C4-2B (cell line): ENCODE results near the gene NDUFAF2.

Source experiments
- ZFX ChIP-seq: fragments of 450-650 bp; IDR thresholded peaks from 2 replicates; pipeline ENCODE4 v1.6.1; 2017
- TF ChIP-seq, protein P1 (sequence below): fragments of 450-650 bp; conservative IDR thresholded peaks from 2 replicates; pipeline ENCODE4 v1.5.1; 2017; ENCODE audit warnings: mild to moderate bottlenecking

DNA sequence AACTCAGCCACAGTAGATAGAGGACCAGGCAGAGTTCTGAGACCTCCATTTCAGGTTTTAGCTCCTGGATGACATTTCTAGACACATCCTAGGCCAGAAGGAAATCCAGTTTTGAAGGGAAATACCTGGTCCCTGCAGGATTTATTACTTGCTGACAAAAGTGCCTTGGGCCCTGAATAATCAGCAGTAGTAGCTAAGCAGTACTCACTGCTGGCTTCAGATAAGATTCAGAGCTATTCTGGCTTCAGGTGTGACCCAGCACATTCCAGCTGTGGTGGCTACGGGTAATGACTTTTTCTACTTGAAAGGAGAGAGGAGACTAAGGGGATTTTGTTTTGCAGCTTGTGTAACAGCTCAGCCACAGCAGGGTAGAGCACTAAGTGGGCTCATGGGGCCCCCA is 34.0 kb downstream of the NDUFAF2 start:
- TF ChIP-seq, protein P1, sequence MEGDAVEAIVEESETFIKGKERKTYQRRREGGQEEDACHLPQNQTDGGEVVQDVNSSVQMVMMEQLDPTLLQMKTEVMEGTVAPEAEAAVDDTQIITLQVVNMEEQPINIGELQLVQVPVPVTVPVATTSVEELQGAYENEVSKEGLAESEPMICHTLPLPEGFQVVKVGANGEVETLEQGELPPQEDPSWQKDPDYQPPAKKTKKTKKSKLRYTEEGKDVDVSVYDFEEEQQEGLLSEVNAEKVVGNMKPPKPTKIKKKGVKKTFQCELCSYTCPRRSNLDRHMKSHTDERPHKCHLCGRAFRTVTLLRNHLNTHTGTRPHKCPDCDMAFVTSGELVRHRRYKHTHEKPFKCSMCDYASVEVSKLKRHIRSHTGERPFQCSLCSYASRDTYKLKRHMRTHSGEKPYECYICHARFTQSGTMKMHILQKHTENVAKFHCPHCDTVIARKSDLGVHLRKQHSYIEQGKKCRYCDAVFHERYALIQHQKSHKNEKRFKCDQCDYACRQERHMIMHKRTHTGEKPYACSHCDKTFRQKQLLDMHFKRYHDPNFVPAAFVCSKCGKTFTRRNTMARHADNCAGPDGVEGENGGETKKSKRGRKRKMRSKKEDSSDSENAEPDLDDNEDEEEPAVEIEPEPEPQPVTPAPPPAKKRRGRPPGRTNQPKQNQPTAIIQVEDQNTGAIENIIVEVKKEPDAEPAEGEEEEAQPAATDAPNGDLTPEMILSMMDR: no peak
- no peak for TF ChIP-seq ZFX
